DMS153 treated with DMSO at 0.1 percent for 48 hours (cell line): ENCODE results near the gene CADM2.
"Not testable (repeated sequence)": the region's sequence is repeated elsewhere in the genome, so short reads cannot be mapped to it uniquely, and the experiment has no call there.

Experiments
- DNase-seq: peaks from one replicate; lab custom pipeline; 2025; ENCODE audit not compliant: unreplicated experiment; lab: John Stamatoyannopoulos, UW

Gene CADM2

GRCh38 chr3:85881833-85882393 is 923.1 kb downstream of the CADM2 start:
- DNase-seq = no peak

DNA sequence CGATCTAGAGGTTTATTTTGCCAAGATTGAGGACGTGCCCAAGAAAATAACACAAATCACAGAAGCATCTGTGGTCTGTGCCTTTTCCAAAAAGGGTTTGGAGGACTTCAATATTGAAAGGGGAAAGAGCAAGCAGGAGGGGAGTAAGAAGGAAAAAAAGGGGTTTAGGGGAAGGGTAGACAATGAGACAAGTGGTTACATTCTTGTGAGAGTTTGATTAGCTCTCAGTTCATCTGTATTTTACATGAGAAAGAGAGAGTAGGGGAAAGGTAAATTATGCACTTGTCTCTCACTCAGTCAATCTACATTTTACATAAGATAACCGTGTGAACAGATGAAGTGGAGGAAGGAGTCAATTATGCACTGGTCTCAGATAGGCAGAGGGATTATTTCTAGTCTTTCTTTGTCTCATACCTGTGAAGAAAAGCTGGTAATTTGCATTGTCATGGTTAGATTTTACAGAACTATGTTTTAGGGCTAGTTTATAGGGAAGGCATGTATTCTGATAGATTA is 931.3 kb downstream of the CADM2 start:
- DNase-seq = no peak

- no peak for DNase-seq
Observed at GRCh38 chr3:85903434-85903833, 944.6 kb downstream of the CADM2 start.

GRCh38 chr3:85912980-85913379 is 954.2 kb downstream of the CADM2 start:
- DNase-seq = no peak

DNA sequence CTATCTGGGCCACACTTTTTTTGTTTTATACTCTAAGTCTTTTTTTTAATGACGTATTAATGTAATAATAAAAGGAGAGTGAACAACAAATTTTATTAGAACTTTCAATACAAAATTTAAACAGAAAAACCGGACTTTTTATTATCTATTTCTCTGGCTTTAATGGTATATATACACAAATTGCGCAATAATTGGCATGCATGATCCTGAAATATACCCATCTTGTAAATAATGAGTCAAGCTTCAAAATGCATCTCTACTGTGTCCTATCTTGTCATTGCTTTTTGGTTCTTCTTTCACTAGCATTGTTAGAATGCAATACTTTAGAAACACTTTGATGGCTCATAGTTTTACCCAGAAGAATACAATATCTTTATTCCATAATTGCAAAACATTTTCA is 963.6 kb downstream of the CADM2 start:
- no peak for DNase-seq

DNA sequence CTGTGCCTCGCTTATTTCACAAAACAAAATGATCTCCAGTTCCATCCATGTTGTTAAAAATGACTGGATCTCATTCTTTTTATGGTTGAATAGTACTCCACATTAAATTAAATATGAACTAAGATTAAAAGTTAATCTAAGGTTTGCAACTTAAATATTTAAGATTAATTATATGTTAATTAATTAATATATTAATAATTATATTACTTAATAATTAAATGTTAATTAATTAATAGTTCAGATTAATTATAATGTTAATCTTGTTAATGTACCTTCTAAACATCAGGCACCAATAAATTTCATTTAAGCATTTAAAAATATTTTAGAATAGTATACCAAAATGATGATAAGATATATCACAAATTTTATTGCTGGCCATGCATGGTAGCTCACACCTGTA is 971.9 kb downstream of the CADM2 start:
- no peak for DNase-seq

GRCh38 chr3:85933326-85933725 is 974.5 kb downstream of the CADM2 start:
- no peak for DNase-seq

- DNase-seq = no peak
Observed at GRCh38 chr3:85935171-85935570, 976.4 kb downstream of the CADM2 start.

GRCh38 chr3:85939074-85939482 is 980.3 kb downstream of the CADM2 start:
- DNase-seq = peak; percentile 53

DNA sequence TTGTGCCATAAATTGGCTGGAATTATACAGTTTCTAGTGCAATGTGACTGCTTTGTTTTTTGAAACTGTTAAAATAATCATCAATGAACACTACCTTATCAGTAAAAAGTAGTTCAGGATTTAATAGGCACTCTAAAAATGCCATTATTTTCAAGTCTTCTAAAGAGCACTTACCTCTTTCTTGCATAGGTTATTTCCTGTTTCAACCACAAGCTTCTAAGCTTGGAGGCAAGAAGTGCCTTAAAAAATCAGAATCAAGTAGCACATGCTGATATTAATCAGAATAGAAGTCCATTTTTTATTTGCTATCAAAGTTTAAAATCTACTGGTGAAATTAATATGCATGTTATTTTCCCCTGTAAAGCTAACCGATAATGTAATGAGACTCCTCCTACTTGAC is 991.6 kb downstream of the CADM2 start:
- no peak for DNase-seq

DNA sequence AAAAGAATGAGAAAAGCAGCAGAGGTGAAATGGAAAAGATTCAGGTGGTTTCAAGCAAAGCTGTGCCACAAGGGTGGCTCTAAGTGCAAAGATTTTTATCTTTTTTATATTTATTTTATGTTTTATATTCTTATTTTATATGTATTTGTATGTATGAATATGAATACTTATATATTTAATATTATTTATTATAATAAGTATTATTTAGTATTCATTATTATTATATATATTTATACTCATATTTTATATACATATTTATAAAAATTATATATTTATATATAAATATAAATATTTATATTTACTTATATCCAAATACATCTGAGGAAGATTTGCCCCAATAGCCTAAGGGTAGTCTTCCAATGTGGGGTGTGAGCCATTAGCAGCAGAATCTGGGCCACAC is 1002.0 kb downstream of the CADM2 start:
- no peak for DNase-seq

DNA sequence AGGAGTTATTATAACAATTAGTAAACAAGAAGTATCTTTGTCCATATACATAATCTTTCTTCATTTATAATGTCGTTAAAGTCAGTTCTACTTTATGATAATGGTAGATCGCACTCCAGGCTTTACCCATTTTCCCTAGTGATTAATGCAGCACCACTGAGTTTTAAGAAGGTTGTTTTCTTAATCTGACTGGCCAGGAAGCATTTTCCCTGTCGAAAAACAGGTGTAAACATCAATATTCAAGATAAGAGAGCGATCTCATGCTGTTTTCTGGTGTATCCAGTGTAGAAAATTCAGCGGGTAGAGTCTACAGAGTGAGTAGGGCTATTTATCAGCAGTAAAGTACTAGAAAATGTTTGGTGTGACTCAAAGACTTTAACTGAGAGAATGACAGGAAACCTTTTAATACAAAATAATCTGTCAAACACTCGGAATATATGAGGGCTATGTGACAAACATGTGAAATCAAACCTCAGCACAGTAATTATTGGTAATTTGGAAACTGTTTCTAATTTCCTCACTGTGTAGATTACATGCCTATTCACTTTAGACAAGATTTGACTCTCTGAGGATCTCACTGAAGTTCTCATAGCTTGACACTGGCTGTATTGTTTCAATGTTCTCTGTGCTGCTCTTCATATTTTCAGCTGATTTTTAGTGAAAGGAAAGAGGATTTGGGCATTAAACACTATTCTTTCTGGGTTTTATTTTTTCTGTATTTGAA is 1019.0 kb downstream of the CADM2 start:
- no peak for DNase-seq

DNA sequence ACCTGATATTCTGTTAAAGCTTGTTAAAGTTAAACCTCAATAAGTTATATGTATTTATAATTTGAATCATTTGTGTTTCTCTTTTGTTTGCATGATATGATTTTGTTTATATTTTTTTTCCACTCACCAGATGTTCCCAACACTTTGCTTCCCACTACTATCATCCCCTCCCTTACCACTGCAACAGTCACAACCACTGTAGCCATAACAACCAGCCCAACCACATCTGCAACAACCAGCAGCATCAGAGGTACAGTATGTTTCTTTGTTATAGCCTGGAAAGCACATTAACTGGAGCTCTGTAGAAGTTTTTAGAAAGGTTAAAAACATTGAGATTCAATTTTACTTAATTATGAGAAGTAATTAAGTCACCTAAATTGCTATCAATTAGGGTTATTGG is 1020.2 kb downstream of the CADM2 start:
- no peak for DNase-seq

DNA sequence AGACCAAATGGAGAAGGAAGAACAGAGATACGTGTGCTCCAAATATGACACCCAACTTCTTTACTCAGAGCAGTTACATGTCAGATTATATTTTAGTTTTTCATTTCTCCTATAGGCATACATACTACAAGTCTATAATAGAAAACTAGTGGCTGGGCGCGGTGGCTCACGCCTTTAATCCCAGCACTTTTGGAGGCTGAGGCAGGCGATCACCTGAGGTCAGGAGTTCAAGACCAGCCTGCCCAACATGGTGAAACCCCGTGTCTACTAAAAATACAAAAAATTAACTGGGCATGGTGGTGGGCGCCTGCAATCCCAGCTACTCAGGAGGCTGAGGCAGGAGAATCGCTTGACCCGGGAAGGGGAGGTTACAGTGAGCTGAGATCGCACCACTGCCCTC is 1030.8 kb downstream of the CADM2 start:
- DNase-seq = not testable (repeated sequence)

- DNase-seq = no peak
Observed at GRCh38 chr3:86029590-86029989, 1070.8 kb downstream of the CADM2 start.

DNA sequence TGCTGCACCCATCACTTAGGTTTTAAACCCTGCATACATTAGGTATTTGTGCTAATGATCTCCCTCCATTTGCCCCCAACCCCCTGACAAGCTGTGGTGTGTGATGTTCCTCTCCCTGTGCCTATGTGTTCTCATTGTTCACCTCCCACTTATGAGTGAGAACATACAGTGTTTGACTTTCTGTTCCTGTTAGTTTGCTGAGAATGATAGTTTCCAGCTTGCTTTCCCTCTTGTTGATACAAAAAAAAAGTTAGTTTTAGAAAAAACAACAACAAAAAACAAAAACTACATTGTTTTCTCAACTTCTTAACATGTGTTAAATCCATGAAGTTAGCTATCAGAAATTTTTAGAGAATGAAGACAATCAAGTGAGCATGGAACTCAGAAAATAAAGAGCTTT is 1079.1 kb downstream of the CADM2 start:
- no peak for DNase-seq

GRCh38 chr3:86046436-86047136 is 1087.8 kb downstream of the CADM2 start:
- no peak for DNase-seq

- DNase-seq = no peak
Observed at GRCh38 chr3:86047161-86047560, 1088.4 kb downstream of the CADM2 start.

- DNase-seq = no peak
Observed at GRCh38 chr3:86051058-86051457, 1092.3 kb downstream of the CADM2 start.

DNA sequence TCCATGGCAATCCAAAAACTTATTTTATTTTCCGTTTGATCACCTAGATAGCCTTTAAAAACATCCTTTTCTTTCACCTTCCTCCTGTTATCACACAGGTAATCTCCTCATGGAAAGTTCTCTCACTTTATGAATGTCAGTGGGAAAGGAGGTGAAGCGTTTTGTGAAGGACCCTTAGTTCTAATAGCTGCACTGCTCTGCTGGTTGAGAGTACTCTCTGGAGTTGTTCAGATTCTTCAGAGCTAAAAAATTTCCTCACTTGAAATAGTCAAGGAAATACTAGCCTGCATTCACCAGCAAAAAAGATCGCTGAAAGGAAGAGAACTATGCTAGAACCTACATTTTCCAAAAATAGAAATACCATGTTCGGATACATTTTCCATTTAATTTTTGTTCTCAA is 1097.2 kb downstream of the CADM2 start:
- no peak for DNase-seq

GRCh38 chr3:86056962-86057361 is 1098.2 kb downstream of the CADM2 start:
- no peak for DNase-seq

- DNase-seq = no peak
Observed at GRCh38 chr3:86073799-86074198, 1115.0 kb downstream of the CADM2 start.
